Uterus (tissue), 2 donors: ENCODE results near the gene VCL.

Source experiments
- CTCF ChIP-seq, 4 experiments: fragments of 200-600 bp in 2 of 4; fragments of 450-650 bp in 2 of 4; sonication (generic) in 2 of 4; IDR thresholded peaks; one replicate each; pipeline ENCODE4 v1.5.1; 2016 to 2019; ENCODE audit warnings: antibody characterized with exemption in 4 of 4, mild to moderate bottlenecking in 2 of 4, moderate library complexity in 1 of 4
- POLR2A ChIP-seq, 2 donors: fragments of 450-650 bp; IDR thresholded peaks; one replicate each; pipeline ENCODE4 v1.6.1; 2016; ENCODE audit warnings: antibody characterized with exemption in 2 of 2, mild to moderate bottlenecking in 1 of 2, moderate library complexity in 1 of 2

GRCh38 chr10:73992899-73993788, 4.8 kb upstream of the VCL start:
- no peak for TF ChIP-seq CTCF (IDR thresholded peaks at IDR 0.05)
- no peak for TF ChIP-seq POLR2A (IDR thresholded peaks at IDR 0.05)
